ENCODE measurements around the gene SSC4D. TPM values are rescaled to one million over a fixed set of nuclear protein-coding genes. Genes with fewer than 3 reads are reported as not detected.

SSC4D gene
- total and polyA plus RNA-seq, 9 of the 15 experiments (the other 6 are each of a cell fraction or from before 2014, with no cell fraction given), result 0.06 to 1.1 (median 0.85) TPM; not detected in 1

DNA sequence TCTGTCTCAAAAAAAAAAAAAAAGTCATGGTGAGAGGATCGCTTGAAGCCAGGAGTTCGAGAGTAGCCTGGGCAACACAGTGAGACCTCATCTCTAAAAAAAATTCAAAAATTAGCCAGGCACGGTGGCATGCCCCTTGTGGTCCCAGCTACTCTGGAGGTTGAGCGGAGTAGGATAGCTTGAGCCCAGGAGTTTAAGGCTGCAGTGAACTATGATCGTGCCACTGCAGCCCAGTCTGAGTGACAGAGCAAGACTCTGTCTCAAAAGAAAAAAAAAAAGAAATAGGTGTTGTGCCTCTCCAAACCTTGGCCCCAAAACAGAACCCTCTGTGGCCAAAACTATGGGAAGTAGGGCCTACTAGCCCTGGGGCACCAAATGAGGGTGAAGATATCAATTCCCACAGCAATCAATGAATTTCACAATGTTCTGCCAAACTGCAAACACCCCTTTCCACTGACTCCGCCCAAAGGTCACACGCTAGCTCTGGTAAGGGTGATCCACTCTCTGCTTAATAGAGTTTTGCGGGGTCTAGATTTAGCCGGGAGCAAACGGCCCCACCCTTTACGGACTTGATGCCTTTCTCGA lies 16.9 kb downstream of the SSC4D start (continued):
- TF ChIP-seq FOS (IDR thresholded peaks at IDR 0.05; ENCODE audit: extremely low read depth, insufficient read length) (no peak), PRDM10 (IDR thresholded peaks at IDR 0.05; ENCODE audit: partially characterized antibody) (peak; percentile 33), SMAD1 (IDR thresholded peaks at IDR 0.05; ENCODE audit: low read depth, low read length, partially characterized antibody) (no peak), TCF15 (CRISPR knock-in tag; IDR thresholded peaks at IDR 0.05) (no peak), ZZZ3 (IDR thresholded peaks at IDR 0.05) (no peak), OTX1 (CRISPR knock-in tag; IDR thresholded peaks at IDR 0.05) (peak; percentile 43; the same call in 1 of the 2 replicates), NCOA1 (IDR thresholded peaks at IDR 0.05; ENCODE audit: low read depth) (peak; percentile 26; the same call in 1 of the 2 replicates), ERF (CRISPR knock-in tag; IDR thresholded peaks at IDR 0.05) (no peak), ZBTB49 (CRISPR knock-in tag; IDR thresholded peaks at IDR 0.05; ENCODE audit: borderline replicate concordance) (no peak), ARID3A (IDR thresholded peaks at IDR 0.05; ENCODE audit: borderline replicate concordance, low read depth, low read length) (no peak)
- TF ChIP-seq, protein P1, sequence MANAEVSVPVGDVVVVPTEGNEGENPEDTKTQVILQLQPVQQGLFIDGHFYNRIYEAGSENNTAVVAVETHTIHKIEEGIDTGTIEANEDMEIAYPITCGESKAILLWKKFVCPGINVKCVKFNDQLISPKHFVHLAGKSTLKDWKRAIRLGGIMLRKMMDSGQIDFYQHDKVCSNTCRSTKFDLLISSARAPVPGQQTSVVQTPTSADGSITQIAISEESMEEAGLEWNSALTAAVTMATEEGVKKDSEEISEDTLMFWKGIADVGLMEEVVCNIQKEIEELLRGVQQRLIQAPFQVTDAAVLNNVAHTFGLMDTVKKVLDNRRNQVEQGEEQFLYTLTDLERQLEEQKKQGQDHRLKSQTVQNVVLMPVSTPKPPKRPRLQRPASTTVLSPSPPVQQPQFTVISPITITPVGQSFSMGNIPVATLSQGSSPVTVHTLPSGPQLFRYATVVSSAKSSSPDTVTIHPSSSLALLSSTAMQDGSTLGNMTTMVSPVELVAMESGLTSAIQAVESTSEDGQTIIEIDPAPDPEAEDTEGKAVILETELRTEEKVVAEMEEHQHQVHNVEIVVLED (CRISPR knock-in tag; IDR thresholded peaks at IDR 0.05), result no peak
- TF ChIP-seq, protein P2, sequence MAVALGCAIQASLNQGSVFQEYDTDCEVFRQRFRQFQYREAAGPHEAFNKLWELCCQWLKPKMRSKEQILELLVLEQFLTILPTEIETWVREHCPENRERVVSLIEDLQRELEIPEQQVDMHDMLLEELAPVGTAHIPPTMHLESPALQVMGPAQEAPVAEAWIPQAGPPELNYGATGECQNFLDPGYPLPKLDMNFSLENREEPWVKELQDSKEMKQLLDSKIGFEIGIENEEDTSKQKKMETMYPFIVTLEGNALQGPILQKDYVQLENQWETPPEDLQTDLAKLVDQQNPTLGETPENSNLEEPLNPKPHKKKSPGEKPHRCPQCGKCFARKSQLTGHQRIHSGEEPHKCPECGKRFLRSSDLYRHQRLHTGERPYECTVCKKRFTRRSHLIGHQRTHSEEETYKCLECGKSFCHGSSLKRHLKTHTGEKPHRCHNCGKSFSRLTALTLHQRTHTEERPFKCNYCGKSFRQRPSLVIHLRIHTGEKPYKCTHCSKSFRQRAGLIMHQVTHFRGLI (CRISPR knock-in tag; IDR thresholded peaks at IDR 0.05), result no peak
- TF ChIP-seq, protein P3, sequence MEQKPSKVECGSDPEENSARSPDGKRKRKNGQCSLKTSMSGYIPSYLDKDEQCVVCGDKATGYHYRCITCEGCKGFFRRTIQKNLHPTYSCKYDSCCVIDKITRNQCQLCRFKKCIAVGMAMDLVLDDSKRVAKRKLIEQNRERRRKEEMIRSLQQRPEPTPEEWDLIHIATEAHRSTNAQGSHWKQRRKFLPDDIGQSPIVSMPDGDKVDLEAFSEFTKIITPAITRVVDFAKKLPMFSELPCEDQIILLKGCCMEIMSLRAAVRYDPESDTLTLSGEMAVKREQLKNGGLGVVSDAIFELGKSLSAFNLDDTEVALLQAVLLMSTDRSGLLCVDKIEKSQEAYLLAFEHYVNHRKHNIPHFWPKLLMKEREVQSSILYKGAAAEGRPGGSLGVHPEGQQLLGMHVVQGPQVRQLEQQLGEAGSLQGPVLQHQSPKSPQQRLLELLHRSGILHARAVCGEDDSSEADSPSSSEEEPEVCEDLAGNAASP (IDR thresholded peaks at IDR 0.05), result no peak

Data from K562 (cell line).